Measurements from ENCODE around the gene RPS21. TPM values are rescaled to one million over a fixed set of nuclear protein-coding genes. Genes with fewer than 3 reads are reported as not detected.

Gene RPS21
- total RNA-seq, 1 experiment from 2014 or later = 2,488 TPM

DNA sequence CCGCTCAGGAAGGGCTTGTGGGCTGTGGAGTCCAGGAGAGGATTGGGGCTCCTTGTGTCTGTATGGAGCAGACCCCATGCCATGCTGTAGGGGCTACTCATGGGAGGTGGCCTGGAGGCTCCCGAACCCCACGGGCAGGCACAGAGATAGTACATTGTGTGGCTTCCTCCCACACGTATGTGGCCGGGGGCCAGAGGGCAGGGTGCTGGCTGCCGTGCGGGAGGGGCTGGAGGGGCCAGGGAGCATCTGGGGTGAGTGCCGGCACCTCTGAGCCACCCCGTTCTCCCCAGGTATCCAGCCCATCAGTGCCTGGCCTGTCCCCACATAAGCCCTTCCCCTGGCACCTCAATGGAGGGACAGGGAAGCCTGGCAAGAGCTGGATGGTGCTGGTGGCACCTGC lies 32.9 kb downstream of the RPS21 start:
- Histone ChIP-seq H3K27ac (ENCODE audit: low read depth, low read length) (no peak overlapping the region), H3K9ac (ENCODE audit: low read length) (no peak overlapping the region), H3K9me2 (ENCODE audit: insufficient read depth) (no peaks in the 10 kb centered on the region), H3K9me3 (ENCODE audit: control insufficient read depth in 1 of 2, insufficient read depth in 1 of 2, low read depth in 1 of 2, low read length in 2 of 2) (no peaks in the 10 kb centered on the region), H3K4me1 (ENCODE audit: control insufficient read depth in 1 of 2, insufficient read depth in 2 of 2, low read length in 2 of 2) (peaks cover 0 to 7% of the 10 kb centered on the region in 2 experiments; a peak in 2 of 4 replicates), H4K20me1 (ENCODE audit: insufficient read depth) (no peaks in the 10 kb centered on the region), H3K4me2 (ENCODE audit: low read length) (no peak overlapping the region), H3K27me3 (ENCODE audit: insufficient read depth, low read length) (no peaks in the 10 kb centered on the region), H3K79me2 (ENCODE audit: insufficient read depth, low read length) (no peaks in the 10 kb centered on the region), H2AFZ (ENCODE audit: low read depth, low read length, poor library complexity, severe bottlenecking) (no peak overlapping the region), H3K36me3 (ENCODE audit: control insufficient read depth in 1 of 2, insufficient read depth in 2 of 2, low read length in 2 of 2) (no peaks in the 10 kb centered on the region), H3K4me3 (replicated peaks in 1 of 2; ENCODE audit: low read depth in 1 of 2, low read length in 2 of 2) (no peak overlapping the region)
- no TSS peak for BruUV-seq (replicated peaks)
- RAD21 ChIA-PET (ENCODE audit: low non-redundant PET in 1 of 2, low total read pairs in 2 of 2, uncharacterized antibody in 2 of 2, unreplicated experiment in 2 of 2) = no interaction called here
- no peak for TF ChIP-seq FOSL1 (IDR thresholded peaks at IDR 0.05; ENCODE audit: low read depth)
- TF ChIP-seq, protein P1, sequence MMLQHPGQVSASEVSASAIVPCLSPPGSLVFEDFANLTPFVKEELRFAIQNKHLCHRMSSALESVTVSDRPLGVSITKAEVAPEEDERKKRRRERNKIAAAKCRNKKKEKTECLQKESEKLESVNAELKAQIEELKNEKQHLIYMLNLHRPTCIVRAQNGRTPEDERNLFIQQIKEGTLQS (IDR thresholded peaks at IDR 0.05) = no peak
- no peak for TF ChIP-seq JUND (IDR thresholded peaks at IDR 0.05)
- TF ChIP-seq ZFX (IDR thresholded peaks at IDR 0.05) = no peak
- TF ChIP-seq CEBPB (IDR thresholded peaks at IDR 0.05; ENCODE audit: low read depth) = no peak
- no peak for TF ChIP-seq POLR2A (IDR thresholded peaks at IDR 0.05; ENCODE audit: borderline replicate concordance, extremely low read depth, insufficient read depth, insufficient read length)
- TF ChIP-seq SP1 (IDR thresholded peaks at IDR 0.05; ENCODE audit: low read depth) = no peak
- TF ChIP-seq SIN3A (IDR thresholded peaks at IDR 0.05; ENCODE audit: low read depth) = no peak
- DNase-seq (ENCODE audit: low read depth, low spot score) (no peak), ATAC-seq (no peak)
- intact Hi-C loops (cut with micrococcal nuclease) = no loop called here
- CTCF ChIA-PET = no interaction called here
- POLR2A ChIA-PET = no interaction called here

DNA sequence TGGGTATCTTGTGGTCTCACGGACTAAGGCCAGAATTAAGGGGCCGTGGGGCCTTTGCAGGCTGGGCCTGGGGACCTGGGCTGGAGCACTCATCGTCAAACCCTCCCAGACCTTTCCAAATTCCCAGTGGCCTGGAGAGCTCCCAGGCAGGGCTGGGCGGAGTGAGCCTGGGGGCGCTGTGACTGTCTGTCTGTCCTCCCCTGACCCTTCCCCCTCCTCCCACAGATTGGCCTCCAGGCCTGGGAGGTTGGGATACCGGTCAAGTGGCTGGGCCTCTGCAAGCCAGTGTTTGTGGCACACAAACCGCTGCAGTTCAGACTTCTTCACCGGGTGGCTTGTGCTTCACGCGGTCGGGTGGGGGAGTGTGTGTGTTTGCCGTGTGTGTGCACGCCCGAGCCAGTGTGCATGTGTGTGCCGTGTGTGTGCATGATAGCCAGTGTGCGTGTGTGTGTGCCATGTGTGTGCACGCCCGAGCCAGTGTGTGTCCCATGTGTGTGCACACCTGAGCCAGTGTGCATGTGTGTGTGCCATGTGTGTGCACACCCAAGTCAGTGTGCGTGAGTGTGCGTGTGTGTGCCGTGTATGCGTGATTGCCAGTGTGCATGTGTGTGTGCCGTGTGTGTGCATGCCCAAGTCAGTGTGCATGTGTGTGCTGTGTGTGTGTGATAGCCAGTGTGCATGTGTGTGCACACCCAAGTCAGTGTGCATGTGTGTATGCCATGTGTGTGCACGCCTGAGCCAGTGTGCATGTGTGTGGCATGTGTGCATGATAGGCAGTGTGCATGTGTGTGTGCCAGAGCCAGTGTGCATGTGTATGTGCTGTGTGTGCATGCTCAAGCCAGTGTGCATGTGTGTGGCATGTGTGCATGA lies 34.2 kb downstream of the RPS21 start:
- Histone ChIP-seq H3K79me2 (ENCODE audit: insufficient read depth, low read length) (no peaks in the 10 kb centered on the region), H3K27me3 (ENCODE audit: insufficient read depth, low read length) (no peaks in the 10 kb centered on the region), H4K20me1 (ENCODE audit: insufficient read depth) (no peaks in the 10 kb centered on the region), H3K36me3 (ENCODE audit: control insufficient read depth in 1 of 2, insufficient read depth in 2 of 2, low read length in 2 of 2) (no peaks in the 10 kb centered on the region), H3K9me3 (ENCODE audit: control insufficient read depth in 1 of 2, insufficient read depth in 1 of 2, low read depth in 1 of 2, low read length in 2 of 2) (no peaks in the 10 kb centered on the region), H3K27ac (ENCODE audit: low read depth, low read length) (no peak overlapping the region), H3K4me1 (ENCODE audit: control insufficient read depth in 1 of 2, insufficient read depth in 2 of 2, low read length in 2 of 2) (peaks cover 0 to 7% of the 10 kb centered on the region in 2 experiments; a peak in 2 of 4 replicates), H3K9ac (ENCODE audit: low read length) (no peak overlapping the region), H3K9me2 (ENCODE audit: insufficient read depth) (no peaks in the 10 kb centered on the region), H3K4me3 (replicated peaks in 1 of 2; ENCODE audit: low read depth in 1 of 2, low read length in 2 of 2) (no peak overlapping the region), H2AFZ (ENCODE audit: low read depth, low read length, poor library complexity, severe bottlenecking) (no peak overlapping the region), H3K4me2 (ENCODE audit: low read length) (no peak overlapping the region)
- TF ChIP-seq SIN3A (IDR thresholded peaks at IDR 0.05; ENCODE audit: low read depth) (no peak), JUND (IDR thresholded peaks at IDR 0.05) (no peak), TCF7L2 (IDR thresholded peaks at IDR 0.05; ENCODE audit: borderline replicate concordance, extremely low read depth, insufficient read depth, insufficient read length) (no peak), EZH2phosphoT487 (IDR thresholded peaks at IDR 0.05; ENCODE audit: borderline replicate concordance) (no peak), ZFX (IDR thresholded peaks at IDR 0.05) (no peak), FOSL1 (IDR thresholded peaks at IDR 0.05; ENCODE audit: low read depth) (no peak), EZH2 (IDR thresholded peaks at IDR 0.05) (no peak), POLR2A (IDR thresholded peaks at IDR 0.05; ENCODE audit: borderline replicate concordance, extremely low read depth, insufficient read depth, insufficient read length) (no peak)
- TF ChIP-seq, protein P1 (IDR thresholded peaks at IDR 0.05) = no peak
- intact Hi-C loops (cut with micrococcal nuclease) = no loop called here
- RAD21 ChIA-PET (ENCODE audit: low non-redundant PET in 1 of 2, low total read pairs in 2 of 2, uncharacterized antibody in 2 of 2, unreplicated experiment in 2 of 2) = no interaction called here
- CTCF ChIA-PET = no interaction called here
- DNase-seq (ENCODE audit: low read depth, low spot score) (no peak), ATAC-seq (no peak)
- POLR2A ChIA-PET = no interaction called here
- BruUV-seq (replicated peaks) = no TSS peak

Data from HCT116 (cell line).